Astrocyte (in vitro differentiated cells and primary cell): ENCODE results near the gene USP40.

Experiments used
- CTCF ChIP-seq: IDR thresholded peaks from 2 replicates; pipeline ENCODE4 v1.5.1; 2011; ENCODE audit warnings: low read depth, mild to moderate bottlenecking, inconsistent platforms, low read length, moderate library complexity; ENCODE audit not compliant: insufficient read depth
- EZH2 ChIP-seq: IDR thresholded peaks from 2 replicates; pipeline ENCODE4 v1.6.1; 2012; ENCODE audit warnings: mild to moderate bottlenecking, low read length, inconsistent platforms; ENCODE audit not compliant: insufficient read depth

GRCh38 chr2:233436691-233437438, 129.7 kb downstream of the USP40 start:
- TF ChIP-seq CTCF (no peak), EZH2 (no peak)
